GM12801 (cell line): Measurements from ENCODE around the gene BIRC7.

Experiments used
- CTCF ChIP-seq: IDR thresholded peaks from one replicate; pipeline ENCODE4 v1.5.1; 2011; ENCODE audit warnings: control low read depth; ENCODE audit not compliant: insufficient read length; ENCODE audit errors: extremely low read depth

The BIRC7 gene

DNA sequence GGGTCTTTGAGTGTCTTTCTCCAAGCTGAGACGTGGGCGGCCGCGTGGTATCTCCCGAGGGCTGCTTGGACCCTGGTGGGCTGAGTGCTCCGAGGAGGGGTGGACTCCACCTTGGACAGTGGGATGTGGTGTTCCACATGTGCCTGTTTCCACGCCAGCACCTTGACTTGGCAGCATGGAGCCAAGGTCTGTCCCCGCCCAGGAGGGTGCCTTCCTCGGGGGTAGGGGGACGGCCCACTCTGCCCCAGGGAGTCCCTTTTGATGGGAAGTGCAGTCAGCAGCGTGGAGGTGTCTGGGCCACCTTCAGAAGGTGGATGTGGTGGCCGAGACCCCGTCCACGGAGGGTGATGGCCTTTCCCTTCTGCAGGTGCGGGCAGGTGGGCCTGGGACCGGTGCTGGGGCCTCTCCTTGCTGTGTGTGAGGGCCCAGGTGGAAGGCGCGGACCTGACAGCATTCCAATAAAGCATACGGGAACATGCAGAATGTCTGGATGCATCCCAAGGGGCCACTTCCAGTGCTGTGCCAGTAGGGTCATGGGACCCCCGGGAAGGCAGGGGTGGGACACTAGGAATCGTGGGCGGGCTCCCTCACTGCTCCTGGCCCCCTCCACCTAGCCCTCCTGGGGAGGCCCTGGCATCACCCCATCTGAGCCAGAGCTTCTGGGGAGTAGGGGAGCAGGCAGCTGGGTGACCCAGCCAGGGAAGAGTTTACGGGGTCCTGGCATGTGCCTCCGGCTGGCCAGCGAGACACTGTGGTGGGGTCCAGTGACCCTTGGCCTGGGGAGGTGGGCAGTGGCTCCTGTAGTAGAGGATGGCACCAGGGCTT is 53.8 kb downstream of the BIRC7 start:
- no peak for TF ChIP-seq CTCF
